ENCODE measurements around the gene POP7. TPM values are rescaled to one million over a fixed set of nuclear protein-coding genes. Genes with fewer than 3 reads are reported as not detected.

The POP7 gene
- total RNA-seq, 1 experiment from 2014 or later, result 79.2 TPM

GRCh38 chr7:100685049-100685605 lies 20.8 kb upstream of the POP7 start (continued):
- TF ChIP-seq, protein P1, sequence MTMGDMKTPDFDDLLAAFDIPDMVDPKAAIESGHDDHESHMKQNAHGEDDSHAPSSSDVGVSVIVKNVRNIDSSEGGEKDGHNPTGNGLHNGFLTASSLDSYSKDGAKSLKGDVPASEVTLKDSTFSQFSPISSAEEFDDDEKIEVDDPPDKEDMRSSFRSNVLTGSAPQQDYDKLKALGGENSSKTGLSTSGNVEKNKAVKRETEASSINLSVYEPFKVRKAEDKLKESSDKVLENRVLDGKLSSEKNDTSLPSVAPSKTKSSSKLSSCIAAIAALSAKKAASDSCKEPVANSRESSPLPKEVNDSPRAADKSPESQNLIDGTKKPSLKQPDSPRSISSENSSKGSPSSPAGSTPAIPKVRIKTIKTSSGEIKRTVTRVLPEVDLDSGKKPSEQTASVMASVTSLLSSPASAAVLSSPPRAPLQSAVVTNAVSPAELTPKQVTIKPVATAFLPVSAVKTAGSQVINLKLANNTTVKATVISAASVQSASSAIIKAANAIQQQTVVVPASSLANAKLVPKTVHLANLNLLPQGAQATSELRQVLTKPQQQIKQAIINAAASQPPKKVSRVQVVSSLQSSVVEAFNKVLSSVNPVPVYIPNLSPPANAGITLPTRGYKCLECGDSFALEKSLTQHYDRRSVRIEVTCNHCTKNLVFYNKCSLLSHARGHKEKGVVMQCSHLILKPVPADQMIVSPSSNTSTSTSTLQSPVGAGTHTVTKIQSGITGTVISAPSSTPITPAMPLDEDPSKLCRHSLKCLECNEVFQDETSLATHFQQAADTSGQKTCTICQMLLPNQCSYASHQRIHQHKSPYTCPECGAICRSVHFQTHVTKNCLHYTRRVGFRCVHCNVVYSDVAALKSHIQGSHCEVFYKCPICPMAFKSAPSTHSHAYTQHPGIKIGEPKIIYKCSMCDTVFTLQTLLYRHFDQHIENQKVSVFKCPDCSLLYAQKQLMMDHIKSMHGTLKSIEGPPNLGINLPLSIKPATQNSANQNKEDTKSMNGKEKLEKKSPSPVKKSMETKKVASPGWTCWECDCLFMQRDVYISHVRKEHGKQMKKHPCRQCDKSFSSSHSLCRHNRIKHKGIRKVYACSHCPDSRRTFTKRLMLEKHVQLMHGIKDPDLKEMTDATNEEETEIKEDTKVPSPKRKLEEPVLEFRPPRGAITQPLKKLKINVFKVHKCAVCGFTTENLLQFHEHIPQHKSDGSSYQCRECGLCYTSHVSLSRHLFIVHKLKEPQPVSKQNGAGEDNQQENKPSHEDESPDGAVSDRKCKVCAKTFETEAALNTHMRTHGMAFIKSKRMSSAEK (CRISPR knock-in tag; IDR thresholded peaks at IDR 0.05; ENCODE audit: borderline replicate concordance), result no peak

GRCh38 chr7:100685631-100686145 lies 20.2 kb upstream of the POP7 start:
- ChIA-PET POLR2A (interaction anchor here (0.8 kb wide), 1 partner anchor 11 kb away, joined by 12 read pairs; no protein-coding TSS in a partner anchor), CTCF (interaction anchor here (0.7 to 3.4 kb wide), 4 partner anchors 20 to 59 kb away, joined by 3 to 12 read pairs (median 4); partner anchors contain the start of gene POP7)
- no peak overlapping the region for H3K4me3 Mint-ChIP-seq

More at GRCh38 chr7:100685631-100686145, 20.2 kb upstream of the POP7 start:
- Mint-ChIP-seq H3K9me3 (no peaks in the 10 kb centered on the region), H3K36me3 (peaks cover 27% of the 10 kb centered on the region), H3K27ac (no peak overlapping the region), H3K27me3 (ENCODE audit: low read depth) (no peaks in the 10 kb centered on the region), H3K4me1 (peaks cover 8% of the 10 kb centered on the region; the same call in 1 of the 2 replicates)
- DNase-seq (ENCODE audit: low spot score) (no peak), ATAC-seq (no peak)
- TF ChIP-seq CBFB (CRISPR knock-in tag; IDR thresholded peaks at IDR 0.05; ENCODE audit: low read depth) (no peak), NFATC4 (CRISPR knock-in tag; IDR thresholded peaks at IDR 0.05) (no peak), ZNF671 (CRISPR knock-in tag; IDR thresholded peaks at IDR 0.05) (no peak)
- TF ChIP-seq, protein P2, sequence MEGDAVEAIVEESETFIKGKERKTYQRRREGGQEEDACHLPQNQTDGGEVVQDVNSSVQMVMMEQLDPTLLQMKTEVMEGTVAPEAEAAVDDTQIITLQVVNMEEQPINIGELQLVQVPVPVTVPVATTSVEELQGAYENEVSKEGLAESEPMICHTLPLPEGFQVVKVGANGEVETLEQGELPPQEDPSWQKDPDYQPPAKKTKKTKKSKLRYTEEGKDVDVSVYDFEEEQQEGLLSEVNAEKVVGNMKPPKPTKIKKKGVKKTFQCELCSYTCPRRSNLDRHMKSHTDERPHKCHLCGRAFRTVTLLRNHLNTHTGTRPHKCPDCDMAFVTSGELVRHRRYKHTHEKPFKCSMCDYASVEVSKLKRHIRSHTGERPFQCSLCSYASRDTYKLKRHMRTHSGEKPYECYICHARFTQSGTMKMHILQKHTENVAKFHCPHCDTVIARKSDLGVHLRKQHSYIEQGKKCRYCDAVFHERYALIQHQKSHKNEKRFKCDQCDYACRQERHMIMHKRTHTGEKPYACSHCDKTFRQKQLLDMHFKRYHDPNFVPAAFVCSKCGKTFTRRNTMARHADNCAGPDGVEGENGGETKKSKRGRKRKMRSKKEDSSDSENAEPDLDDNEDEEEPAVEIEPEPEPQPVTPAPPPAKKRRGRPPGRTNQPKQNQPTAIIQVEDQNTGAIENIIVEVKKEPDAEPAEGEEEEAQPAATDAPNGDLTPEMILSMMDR (IDR thresholded peaks at IDR 0.05), result no peak
- TF ChIP-seq, protein P3, sequence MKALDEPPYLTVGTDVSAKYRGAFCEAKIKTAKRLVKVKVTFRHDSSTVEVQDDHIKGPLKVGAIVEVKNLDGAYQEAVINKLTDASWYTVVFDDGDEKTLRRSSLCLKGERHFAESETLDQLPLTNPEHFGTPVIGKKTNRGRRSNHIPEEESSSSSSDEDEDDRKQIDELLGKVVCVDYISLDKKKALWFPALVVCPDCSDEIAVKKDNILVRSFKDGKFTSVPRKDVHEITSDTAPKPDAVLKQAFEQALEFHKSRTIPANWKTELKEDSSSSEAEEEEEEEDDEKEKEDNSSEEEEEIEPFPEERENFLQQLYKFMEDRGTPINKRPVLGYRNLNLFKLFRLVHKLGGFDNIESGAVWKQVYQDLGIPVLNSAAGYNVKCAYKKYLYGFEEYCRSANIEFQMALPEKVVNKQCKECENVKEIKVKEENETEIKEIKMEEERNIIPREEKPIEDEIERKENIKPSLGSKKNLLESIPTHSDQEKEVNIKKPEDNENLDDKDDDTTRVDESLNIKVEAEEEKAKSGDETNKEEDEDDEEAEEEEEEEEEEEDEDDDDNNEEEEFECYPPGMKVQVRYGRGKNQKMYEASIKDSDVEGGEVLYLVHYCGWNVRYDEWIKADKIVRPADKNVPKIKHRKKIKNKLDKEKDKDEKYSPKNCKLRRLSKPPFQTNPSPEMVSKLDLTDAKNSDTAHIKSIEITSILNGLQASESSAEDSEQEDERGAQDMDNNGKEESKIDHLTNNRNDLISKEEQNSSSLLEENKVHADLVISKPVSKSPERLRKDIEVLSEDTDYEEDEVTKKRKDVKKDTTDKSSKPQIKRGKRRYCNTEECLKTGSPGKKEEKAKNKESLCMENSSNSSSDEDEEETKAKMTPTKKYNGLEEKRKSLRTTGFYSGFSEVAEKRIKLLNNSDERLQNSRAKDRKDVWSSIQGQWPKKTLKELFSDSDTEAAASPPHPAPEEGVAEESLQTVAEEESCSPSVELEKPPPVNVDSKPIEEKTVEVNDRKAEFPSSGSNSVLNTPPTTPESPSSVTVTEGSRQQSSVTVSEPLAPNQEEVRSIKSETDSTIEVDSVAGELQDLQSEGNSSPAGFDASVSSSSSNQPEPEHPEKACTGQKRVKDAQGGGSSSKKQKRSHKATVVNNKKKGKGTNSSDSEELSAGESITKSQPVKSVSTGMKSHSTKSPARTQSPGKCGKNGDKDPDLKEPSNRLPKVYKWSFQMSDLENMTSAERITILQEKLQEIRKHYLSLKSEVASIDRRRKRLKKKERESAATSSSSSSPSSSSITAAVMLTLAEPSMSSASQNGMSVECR (CRISPR knock-in tag; IDR thresholded peaks at IDR 0.05; ENCODE audit: borderline replicate concordance), result no peak
- TF ChIP-seq, protein P4, sequence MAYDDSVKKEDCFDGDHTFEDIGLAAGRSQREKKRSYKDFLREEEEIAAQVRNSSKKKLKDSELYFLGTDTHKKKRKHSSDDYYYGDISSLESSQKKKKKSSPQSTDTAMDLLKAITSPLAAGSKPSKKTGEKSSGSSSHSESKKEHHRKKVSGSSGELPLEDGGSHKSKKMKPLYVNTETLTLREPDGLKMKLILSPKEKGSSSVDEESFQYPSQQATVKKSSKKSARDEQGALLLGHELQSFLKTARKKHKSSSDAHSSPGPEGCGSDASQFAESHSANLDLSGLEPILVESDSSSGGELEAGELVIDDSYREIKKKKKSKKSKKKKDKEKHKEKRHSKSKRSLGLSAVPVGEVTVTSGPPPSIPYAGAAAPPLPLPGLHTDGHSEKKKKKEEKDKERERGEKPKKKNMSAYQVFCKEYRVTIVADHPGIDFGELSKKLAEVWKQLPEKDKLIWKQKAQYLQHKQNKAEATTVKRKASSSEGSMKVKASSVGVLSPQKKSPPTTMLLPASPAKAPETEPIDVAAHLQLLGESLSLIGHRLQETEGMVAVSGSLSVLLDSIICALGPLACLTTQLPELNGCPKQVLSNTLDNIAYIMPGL (CRISPR knock-in tag; IDR thresholded peaks at IDR 0.05), result no peak
- TF ChIP-seq, protein P5, sequence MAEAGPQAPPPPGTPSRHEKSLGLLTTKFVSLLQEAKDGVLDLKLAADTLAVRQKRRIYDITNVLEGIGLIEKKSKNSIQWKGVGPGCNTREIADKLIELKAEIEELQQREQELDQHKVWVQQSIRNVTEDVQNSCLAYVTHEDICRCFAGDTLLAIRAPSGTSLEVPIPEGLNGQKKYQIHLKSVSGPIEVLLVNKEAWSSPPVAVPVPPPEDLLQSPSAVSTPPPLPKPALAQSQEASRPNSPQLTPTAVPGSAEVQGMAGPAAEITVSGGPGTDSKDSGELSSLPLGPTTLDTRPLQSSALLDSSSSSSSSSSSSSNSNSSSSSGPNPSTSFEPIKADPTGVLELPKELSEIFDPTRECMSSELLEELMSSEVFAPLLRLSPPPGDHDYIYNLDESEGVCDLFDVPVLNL (CRISPR knock-in tag; IDR thresholded peaks at IDR 0.05; ENCODE audit: borderline replicate concordance, low read depth), result no peak

All from WTC11 (cell line).